Endothelial cell of umbilical vein (primary cell): ENCODE results near the gene CHD9. TPM values are rescaled to one million over a fixed set of nuclear protein-coding genes. Genes with fewer than 3 reads are reported as not detected.

Source experiments
- BruUV-seq: library from RNA; stranded (reverse); fragments of 400-500 nt; replicated peaks from 2 replicates; lab custom pipeline; 2021; lab: Mats Ljungman, UMichigan
- CTCF ChIA-PET: fragments of 300-600, 350-600 bp; sonication (Branson Sonifier 250); formaldehyde crosslinking; loops from one replicate; lab custom pipeline; 2021; ENCODE audit warnings: antibody characterized with exemption, inconsistent platforms; lab: Charles Lee
- POLR2A ChIA-PET: fragments of 300-600, 350-600 bp; sonication (Branson Sonifier 250); formaldehyde crosslinking; loops from one replicate; lab custom pipeline; 2021; ENCODE audit warnings: antibody characterized with exemption, inconsistent platforms; lab: Charles Lee
- DNase-seq: peaks from one replicate; pipeline ENCODE4 v3.0.0-alpha.2; 2011; ENCODE audit warnings: low read depth, low spot score
- FAIRE-seq: peaks from 2 replicates; lab custom pipeline; 2011; peaks lifted over from hg19 to GRCh38; lab: Jason Lieb, UNC
- H2AFZ ChIP-seq: 2 replicates; pipeline ENCODE4 v1.6.0; 2012; ENCODE audit warnings: low read depth, low read length, control low read depth, inconsistent platforms
- H3K27ac ChIP-seq: 2 replicates; pipeline ENCODE4 v1.5.1; 2011; ENCODE audit warnings: low read depth, mild to moderate bottlenecking, control low read depth, low read length, moderate library complexity; ENCODE audit not compliant: insufficient read depth
- H3K27me3 ChIP-seq, 2 experiments: 2 replicates each; pipeline versions ENCODE4 v1.6.0 to v1.6.1; 2011; ENCODE audit warnings: low read length in 2 of 2, mixed read lengths in 1 of 2; ENCODE audit not compliant: control insufficient read depth in 2 of 2, insufficient read depth in 2 of 2
- H3K36me3 ChIP-seq, 2 experiments: 2 replicates in 1 of 2; 3 replicates in 1 of 2; pipeline ENCODE4 v1.5.1; 2011; ENCODE audit warnings: low read length in 2 of 2, mild to moderate bottlenecking in 1 of 2, moderate library complexity in 1 of 2; ENCODE audit not compliant: control insufficient read depth in 2 of 2, insufficient read depth in 2 of 2; ENCODE audit errors: extremely low read depth in 1 of 2
- H3K4me1 ChIP-seq: 3 replicates; pipeline ENCODE4 v1.5.1; 2011; ENCODE audit warnings: mild to moderate bottlenecking, low read length; ENCODE audit not compliant: control insufficient read depth, insufficient read depth; ENCODE audit errors: extremely low read depth
- H3K4me2 ChIP-seq: 2 replicates; pipeline ENCODE4 v1.6.1; 2011; ENCODE audit warnings: low read length, control low read depth, mixed read lengths; ENCODE audit not compliant: insufficient read depth
- H3K4me3 ChIP-seq, 3 experiments: fragments of 200-600 bp in 1 of 3; sonication (generic), shearing (Covaris generic) in 1 of 3; replicated peaks in 1 of 3; 2 replicates each; pipeline ENCODE4 v1.5.1; 2011 to 2016; ENCODE audit warnings: control low read depth in 3 of 3, low read length in 3 of 3, mild to moderate bottlenecking in 2 of 3, inconsistent platforms in 1 of 3, low read depth in 1 of 3, moderate library complexity in 1 of 3; ENCODE audit not compliant: insufficient read depth in 1 of 3
- H3K79me2 ChIP-seq: 2 replicates; pipeline ENCODE4 v1.6.0; 2012; ENCODE audit warnings: low read length, inconsistent platforms; ENCODE audit not compliant: control insufficient read depth, insufficient read depth
- H3K9ac ChIP-seq: replicated peaks from 2 replicates; pipeline ENCODE3; 2011; ENCODE audit warnings: low read length, control low read depth; ENCODE audit not compliant: insufficient read depth; ENCODE audit errors: extremely low read depth
- H3K9me1 ChIP-seq: replicated peaks from 3 replicates; pipeline ENCODE4 v1.6.0; 2011; ENCODE audit warnings: mild to moderate bottlenecking, low read length; ENCODE audit not compliant: control insufficient read depth, insufficient read depth; ENCODE audit errors: extremely low read depth
- H3K9me3 ChIP-seq: replicated peaks from 2 replicates; pipeline ENCODE4 v1.5.1; 2012; ENCODE audit warnings: low read length, inconsistent platforms; ENCODE audit not compliant: control insufficient read depth, insufficient read depth
- H4K20me1 ChIP-seq: replicated peaks from 2 replicates; pipeline ENCODE3; 2011; ENCODE audit warnings: mild to moderate bottlenecking, low read length; ENCODE audit not compliant: control insufficient read depth, insufficient read depth; ENCODE audit errors: extremely low read depth
- CTCF ChIP-seq, 2 donors: IDR thresholded peaks; 1 replicate in 1 of 2; 2 replicates in 1 of 2; pipeline ENCODE4 v1.5.1; 2011; ENCODE audit warnings: low read length in 2 of 2, mild to moderate bottlenecking in 2 of 2, moderate library complexity in 2 of 2, control low read depth in 1 of 2, inconsistent platforms in 1 of 2, low read depth in 1 of 2; ENCODE audit not compliant: insufficient read depth in 1 of 2; ENCODE audit errors: extremely low read depth in 1 of 2
- EZH2 ChIP-seq: IDR thresholded peaks from 2 replicates; pipeline ENCODE4 v1.6.1; 2012; ENCODE audit warnings: borderline replicate concordance, low read depth, mild to moderate bottlenecking, moderate library complexity, low read length, inconsistent platforms; ENCODE audit not compliant: severe bottlenecking
- FOS ChIP-seq: IDR thresholded peaks from 2 replicates; pipeline ENCODE4 v1.6.1; 2011; ENCODE audit warnings: mild to moderate bottlenecking, low read length, moderate library complexity, borderline replicate concordance; ENCODE audit not compliant: insufficient read depth
- GATA2 ChIP-seq: IDR thresholded peaks from 2 replicates; pipeline ENCODE4 v1.7.0; 2011; ENCODE audit warnings: low read depth, mild to moderate bottlenecking, moderate library complexity, mixed read lengths, low read length; ENCODE audit not compliant: insufficient read length, insufficient read depth
- JUN ChIP-seq: IDR thresholded peaks from 2 replicates; pipeline ENCODE4 v1.6.1; 2011; ENCODE audit warnings: borderline replicate concordance, low read depth; ENCODE audit not compliant: insufficient read length, insufficient read depth
- MAX ChIP-seq: IDR thresholded peaks from 2 replicates; pipeline ENCODE4 v1.6.1; 2011; ENCODE audit not compliant: insufficient read depth, insufficient read length
- MYC ChIP-seq: IDR thresholded peaks from one replicate; pipeline ENCODE4 v1.6.1; 2011; ENCODE audit warnings: mild to moderate bottlenecking, low read depth, low read length
- POLR2A ChIP-seq: IDR thresholded peaks from 2 replicates; pipeline ENCODE4 v1.6.1; 2012; ENCODE audit warnings: low read depth, mild to moderate bottlenecking, control low read depth, low read length
- POLR2AphosphoS5 ChIP-seq: IDR thresholded peaks from 2 replicates; pipeline ENCODE4 v1.6.1; 2012; ENCODE audit warnings: low read depth, mild to moderate bottlenecking, control low read depth, low read length, moderate library complexity; ENCODE audit not compliant: insufficient read depth
- dilution Hi-C: fragments of 300-500 bp; cut with MboI; formaldehyde crosslinking; loops from one replicate; pipeline ENCODE4 v1.15.0; 2019; ENCODE audit warnings: low sequenced_read_pairs; ENCODE audit not compliant: extremely low pct_ligation_motif_present
- intact Hi-C: fragments of 100-400 bp; cut with micrococcal nuclease; formaldehyde crosslinking; loops from one replicate; pipeline ENCODE4 v1.10.0; 2022
- polyA plus RNA-seq, 4 experiments: library from polyadenylated mRNA; depleted of rRNA in 3 of 4; stranded (reverse) in 3 of 4; unstranded in 1 of 4; fragments of >200 nt; gene quantifications; 2 replicates each; pipeline versions ENCODE4 v1.2.1 to v1.2.3, GENCODE V29; 2011 to 2012; ENCODE audit warnings: missing spikeins in 1 of 4
- total RNA-seq: library from RNA; stranded (reverse); gene quantifications from 2 replicates; pipeline ENCODE4 v1.2.3, GENCODE V29; 2021

The CHD9 gene
- total and polyA plus RNA-seq, 2 donors (not counting 3 experiments of a cell fraction or from before 2014, with no cell fraction given), result 9.9 to 59.2 TPM

- H3K4me2 ChIP-seq, result peak overlapping the region; percentile 66
- intact Hi-C loops, result loop anchor here (1.0 to 2.0 kb wide), 7 partner anchors 8 to 109 kb away; no protein-coding TSS in a partner anchor
- TF ChIP-seq CTCF (IDR thresholded peaks at IDR 0.05; ENCODE audit: extremely low read depth in 1 of 2, insufficient read depth in 1 of 2, low read depth in 1 of 2, low read length in 2 of 2) (no peak), GATA2 (peak; percentile 22), POLR2AphosphoS5 (no peak), EZH2 (no peak), MYC (peak; percentile 78), MAX (peak; percentile 57), JUN (peak; percentile 19), FOS (peak; percentile 72), POLR2A (no peak)
- peaks cover 43% of the 10 kb centered on the region for H3K4me1 ChIP-seq
- no peaks in the 10 kb centered on the region for H3K36me3 ChIP-seq
- no peaks in the 10 kb centered on the region for H3K9me3 ChIP-seq
- DNase-seq (peak; percentile 94), FAIRE-seq (peak; percentile 79)
- POLR2A ChIA-PET, result interaction anchor here (0.6 to 2.0 kb wide), 4 partner anchors 8 to 98 kb away, joined by 3 to 11 read pairs (median 6); partner anchors contain the start of gene CHD9
- H3K27me3 ChIP-seq, result no peaks in the 10 kb centered on the region
- no peaks in the 10 kb centered on the region for H3K9me1 ChIP-seq
- H3K27ac ChIP-seq, result peak overlapping the region; percentile 98
- H3K4me3 ChIP-seq, result peak overlapping the region in 2 of 3 experiments; percentile 18 to 23
- peaks cover 6% of the 10 kb centered on the region for H3K79me2 ChIP-seq
- dilution Hi-C loops, result no loop called here
- BruUV-seq, result TSS peak; percentile 91
- peak overlapping the region; percentile 83 for H3K9ac ChIP-seq
- H2AFZ ChIP-seq, result peak overlapping the region; percentile 61
- CTCF ChIA-PET, result interaction anchor here (1.0 to 4.8 kb wide), 14 partner anchors 9 to 184 kb away, joined by 3 to 62 read pairs (median 6); partner anchors contain the start of gene CHD9
- H4K20me1 ChIP-seq, result no peaks in the 10 kb centered on the region
Measured at GRCh38 chr16:53099318-53100130, 44.7 kb downstream of the CHD9 start.
